ENCODE measurements around the gene TSNAX. TPM values are rescaled to one million over a fixed set of nuclear protein-coding genes. Genes with fewer than 3 reads are reported as not detected.

Gene TSNAX
- total and polyA plus RNA-seq, 2 of the 4 experiments (the other 2 are of a cell fraction), result 19.6 to 60.6 TPM

DNA sequence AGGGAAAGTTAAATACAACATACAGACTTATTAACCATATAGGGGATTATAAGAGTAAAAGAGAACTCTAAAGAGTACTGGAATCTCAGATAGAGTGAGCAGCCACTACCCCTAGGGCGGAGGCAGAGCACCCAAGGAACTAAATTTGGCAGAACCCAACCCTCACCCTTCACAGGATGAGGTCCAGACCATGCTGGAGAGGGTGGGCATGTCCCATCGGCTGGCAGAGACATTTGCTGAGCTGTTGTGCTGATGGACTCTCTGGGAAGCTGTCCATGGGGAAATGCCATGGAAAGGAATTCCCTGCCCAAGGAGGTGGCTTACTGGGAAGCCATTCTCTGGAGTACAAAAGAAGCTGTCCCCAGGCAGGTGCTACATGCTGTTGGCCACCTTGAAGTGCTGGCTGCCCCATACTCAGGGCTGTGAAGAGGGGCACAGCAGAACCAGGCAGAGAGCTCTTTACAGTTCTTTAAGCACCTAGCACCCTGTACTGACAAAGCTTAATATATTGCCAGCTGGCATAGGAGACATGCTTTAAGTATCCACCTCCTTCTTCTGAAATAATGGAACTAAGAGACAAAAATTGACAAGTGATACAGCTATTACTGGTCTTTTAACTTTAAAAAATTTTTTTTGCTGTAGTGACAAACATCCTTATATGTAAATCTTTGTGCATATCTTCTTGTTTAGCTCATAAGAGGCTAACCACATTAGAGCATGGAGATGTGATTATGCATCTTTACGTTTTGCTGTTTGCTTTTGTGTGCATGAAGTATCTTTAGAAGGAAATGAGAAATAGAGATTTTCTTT is 29.6 kb downstream of the TSNAX start (continued):
- TF ChIP-seq MAFK (IDR thresholded peaks at IDR 0.05; ENCODE audit: low read depth, low read length), result no peak

DNA sequence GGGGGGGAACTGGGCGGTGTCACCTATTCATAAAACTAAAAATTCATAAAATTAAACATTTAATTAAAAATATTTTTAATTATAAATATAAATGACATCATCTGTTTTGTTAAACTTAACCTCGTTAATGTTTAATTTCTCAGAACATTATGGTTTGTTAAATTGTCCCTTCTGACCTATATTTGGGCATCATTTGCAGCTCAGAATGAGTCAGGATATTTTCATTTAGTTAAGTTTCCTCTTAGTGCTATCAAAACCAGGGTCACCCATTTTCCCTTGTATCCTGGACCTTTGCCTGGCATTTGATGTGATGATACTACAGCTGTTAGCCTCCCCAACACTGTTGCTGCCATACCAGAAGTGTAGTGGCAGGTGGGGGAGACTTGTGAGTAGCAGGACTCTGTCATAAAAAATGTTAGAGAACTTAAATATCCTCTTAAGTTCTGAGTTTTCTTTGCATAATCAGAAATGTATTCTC is 30.3 kb downstream of the TSNAX start:
- no peak overlapping the region for H3K27ac ChIP-seq (ENCODE audit: insufficient read depth, low read length)
- peaks cover 7% of the 10 kb centered on the region for H3K4me1 ChIP-seq (ENCODE audit: control insufficient read depth, insufficient read depth, low read length)
- no peak overlapping the region for H4K91ac ChIP-seq (ENCODE audit: insufficient read depth, low read depth, low read length)
- no peak overlapping the region for H2AK9ac ChIP-seq (replicated peaks; ENCODE audit: low read depth, low read length, poor library complexity)
- H2AK5ac ChIP-seq (ENCODE audit: low read depth, low read length), result no peak overlapping the region
- ChIA-PET POLR2A (ENCODE audit: unreplicated experiment) (no interaction called here), CTCF (no interaction called here)
- H3K36me3 ChIP-seq (ENCODE audit: control insufficient read depth, insufficient read depth, low read length), result peaks cover 8% of the 10 kb centered on the region
- no peak overlapping the region for H3K23ac ChIP-seq (ENCODE audit: low read depth, low read length)
- peaks cover 19 to 29% of the 10 kb centered on the region in 2 experiments for H3K79me1 ChIP-seq (ENCODE audit: low read depth in 1 of 2, low read length in 2 of 2)
- no peak overlapping the region for H3K18ac ChIP-seq (ENCODE audit: low read depth, low read length)
- no TSS peak for BruUV-seq (replicated peaks)
- in situ Hi-C loops (cut with MboI; ENCODE audit: low sequenced_read_pairs), result no loop called here
- ATAC-seq (ENCODE audit: low read depth), result peak; percentile 33; the same call in 1 of the 2 replicates
- H3K9ac ChIP-seq (ENCODE audit: low read depth, low read length), result no peak overlapping the region
- dilution Hi-C loops (cut with HindIII; ENCODE audit: low sequenced_read_pairs, unreplicated experiment), result no loop called here
- H2BK15ac ChIP-seq (ENCODE audit: low read depth, low read length), result no peak overlapping the region
- H2AFZ ChIP-seq (replicated peaks; ENCODE audit: low read length, poor library complexity), result no peak overlapping the region
- no peaks in the 10 kb centered on the region for H3K9me3 ChIP-seq (ENCODE audit: control insufficient read depth, insufficient read depth, low read length)
- WGBS, 2 experiments (ENCODE audit: extremely low coverage in 2 of 2, insufficient read length in 1 of 2), result no CpG with 5 or more reads among the region's 2 CpGs
- no peak overlapping the region for H3K4me2 ChIP-seq (ENCODE audit: low read depth, low read length)
- no peak overlapping the region for H4K8ac ChIP-seq (ENCODE audit: low read depth in 2 of 2, low read length in 2 of 2)
- peak overlapping the region; percentile 36; the same call in 1 of the 2 replicates for H3K4ac ChIP-seq (ENCODE audit: low read depth, low read length)
- no peak overlapping the region for H3K56ac ChIP-seq (ENCODE audit: extremely low read depth, insufficient read depth, low read length)
- H4K20me1 ChIP-seq (ENCODE audit: insufficient read depth, low read length), result peaks cover 12% of the 10 kb centered on the region
- TF ChIP-seq MAFK (IDR thresholded peaks at IDR 0.05; ENCODE audit: low read depth, low read length) (no peak), FOS (IDR thresholded peaks at IDR 0.05; ENCODE audit: low read depth, low read length) (no peak), RCOR1 (IDR thresholded peaks at IDR 0.05; ENCODE audit: insufficient replicate concordance, low read length) (no peak), MXI1 (IDR thresholded peaks at IDR 0.05; ENCODE audit: borderline replicate concordance, low read depth, low read length) (no peak), NFE2L2 (IDR thresholded peaks at IDR 0.05; ENCODE audit: low read depth, low read length) (no peak), SMC3 (IDR thresholded peaks at IDR 0.05; ENCODE audit: low read depth, low read length) (no peak), MAZ (IDR thresholded peaks at IDR 0.05; ENCODE audit: borderline replicate concordance, low read depth, low read length) (no peak), RAD21 (IDR thresholded peaks at IDR 0.05; ENCODE audit: low read length) (no peak)
- TF ChIP-seq, protein P1, sequence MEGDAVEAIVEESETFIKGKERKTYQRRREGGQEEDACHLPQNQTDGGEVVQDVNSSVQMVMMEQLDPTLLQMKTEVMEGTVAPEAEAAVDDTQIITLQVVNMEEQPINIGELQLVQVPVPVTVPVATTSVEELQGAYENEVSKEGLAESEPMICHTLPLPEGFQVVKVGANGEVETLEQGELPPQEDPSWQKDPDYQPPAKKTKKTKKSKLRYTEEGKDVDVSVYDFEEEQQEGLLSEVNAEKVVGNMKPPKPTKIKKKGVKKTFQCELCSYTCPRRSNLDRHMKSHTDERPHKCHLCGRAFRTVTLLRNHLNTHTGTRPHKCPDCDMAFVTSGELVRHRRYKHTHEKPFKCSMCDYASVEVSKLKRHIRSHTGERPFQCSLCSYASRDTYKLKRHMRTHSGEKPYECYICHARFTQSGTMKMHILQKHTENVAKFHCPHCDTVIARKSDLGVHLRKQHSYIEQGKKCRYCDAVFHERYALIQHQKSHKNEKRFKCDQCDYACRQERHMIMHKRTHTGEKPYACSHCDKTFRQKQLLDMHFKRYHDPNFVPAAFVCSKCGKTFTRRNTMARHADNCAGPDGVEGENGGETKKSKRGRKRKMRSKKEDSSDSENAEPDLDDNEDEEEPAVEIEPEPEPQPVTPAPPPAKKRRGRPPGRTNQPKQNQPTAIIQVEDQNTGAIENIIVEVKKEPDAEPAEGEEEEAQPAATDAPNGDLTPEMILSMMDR (conservative IDR thresholded peaks at IDR 0.05; ENCODE audit: low read depth, low read length), result no peak
- H2BK5ac ChIP-seq (ENCODE audit: low read depth, low read length, poor library complexity, severe bottlenecking), result no peak overlapping the region
- H3K27me3 ChIP-seq (ENCODE audit: control insufficient read depth, insufficient read depth, low read length), result no peaks in the 10 kb centered on the region
- H3K14ac ChIP-seq (replicated peaks; ENCODE audit: low read depth, low read length), result no peak overlapping the region
- H4K5ac ChIP-seq (ENCODE audit: low read depth, low read length), result no peak overlapping the region
- no peak for DNase-seq
- H3K9me1 ChIP-seq (ENCODE audit: insufficient read depth, low read length), result peaks cover 4% of the 10 kb centered on the region; the same call in 1 of the 2 replicates
- H2BK20ac ChIP-seq (ENCODE audit: low read depth, low read length), result no peak overlapping the region
- H2BK120ac ChIP-seq (ENCODE audit: low read depth, low read length), result no peak overlapping the region
- intact Hi-C loops (cut with micrococcal nuclease), result loop anchor here (1.0 kb wide), 1 partner anchor 137 kb away; no protein-coding TSS in a partner anchor
- H3K4me3 ChIP-seq (ENCODE audit: insufficient read depth, low read depth, low read length), result no peak overlapping the region

Data from IMR-90 (cell line).